NCI-H2227 treated with DMSO at 0.1 percent for 48 hours (cell line): Measurements from ENCODE around the gene CD177.
"Not testable (repeated sequence)": the region's sequence is repeated elsewhere in the genome, so short reads cannot be mapped to it uniquely, and the experiment has no call there.

Source experiments
- DNase-seq: peaks from one replicate; lab custom pipeline; 2025; lab: John Stamatoyannopoulos, UW

CD177 gene

DNA sequence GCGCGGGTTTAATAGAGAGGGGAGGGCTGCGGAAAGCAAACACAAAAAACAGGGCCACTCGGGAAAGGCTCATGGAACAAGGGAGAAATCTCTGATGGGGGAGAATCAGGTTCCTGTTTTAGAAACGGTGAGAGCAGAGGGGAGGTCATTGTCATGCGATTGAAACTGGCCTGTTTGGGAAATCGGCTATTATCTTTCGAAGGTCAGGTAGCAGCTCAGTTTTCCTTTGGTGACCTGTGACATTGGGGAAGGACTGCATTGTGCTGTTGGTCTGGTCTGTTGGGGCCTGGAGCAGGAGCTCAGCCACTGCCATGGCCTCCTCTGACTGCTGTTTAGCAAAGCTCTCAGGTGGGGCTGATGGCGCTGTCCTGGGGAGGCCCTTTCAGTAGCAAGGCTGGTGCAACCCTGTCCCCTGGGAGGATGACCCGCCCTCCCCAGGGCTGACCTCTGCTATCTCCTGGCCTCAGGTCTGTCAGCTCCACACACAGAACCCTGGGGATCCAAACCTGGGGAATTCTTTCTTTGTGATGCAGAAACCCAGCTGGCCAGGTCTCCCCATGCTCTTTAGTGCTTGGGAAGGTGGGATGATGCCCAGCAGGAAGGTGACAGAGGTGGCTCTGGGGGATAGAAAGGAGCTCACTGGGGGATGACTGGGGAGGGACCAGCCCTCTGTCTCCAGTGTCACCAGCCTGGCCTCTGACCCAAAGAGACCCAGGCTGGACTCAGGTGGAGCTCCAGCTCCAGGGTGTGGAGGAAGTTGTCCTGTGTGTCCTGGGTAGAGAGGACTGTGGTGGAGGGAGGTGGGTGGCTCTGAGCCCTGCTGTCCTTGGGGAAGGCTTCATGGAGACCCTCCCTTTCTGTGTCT lies 21.2 kb upstream of the CD177 start:
- DNase-seq, result no peak

DNA sequence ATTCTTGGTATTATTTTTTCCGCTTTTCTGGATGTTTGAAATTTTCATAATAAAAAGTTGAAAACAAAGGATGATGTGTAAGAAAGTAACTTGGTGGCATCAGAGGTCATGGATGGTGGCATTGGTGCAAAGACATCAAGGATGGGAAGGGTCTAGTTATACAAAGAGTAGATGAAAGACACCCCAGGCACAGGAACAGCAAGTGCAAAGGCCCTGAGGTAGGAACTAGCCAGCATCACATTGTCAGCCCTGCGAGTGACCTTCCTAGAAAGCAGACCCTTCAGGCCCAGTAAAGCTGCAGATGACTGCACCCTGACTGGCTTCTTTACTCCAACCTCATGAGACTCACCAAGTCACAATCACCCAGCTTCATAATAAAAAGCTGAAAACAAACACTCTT lies 17.0 kb upstream of the CD177 start:
- not testable (repeated sequence) for DNase-seq

GRCh38 chr19:43337737-43338136 lies 15.7 kb upstream of the CD177 start:
- no peak for DNase-seq

DNA sequence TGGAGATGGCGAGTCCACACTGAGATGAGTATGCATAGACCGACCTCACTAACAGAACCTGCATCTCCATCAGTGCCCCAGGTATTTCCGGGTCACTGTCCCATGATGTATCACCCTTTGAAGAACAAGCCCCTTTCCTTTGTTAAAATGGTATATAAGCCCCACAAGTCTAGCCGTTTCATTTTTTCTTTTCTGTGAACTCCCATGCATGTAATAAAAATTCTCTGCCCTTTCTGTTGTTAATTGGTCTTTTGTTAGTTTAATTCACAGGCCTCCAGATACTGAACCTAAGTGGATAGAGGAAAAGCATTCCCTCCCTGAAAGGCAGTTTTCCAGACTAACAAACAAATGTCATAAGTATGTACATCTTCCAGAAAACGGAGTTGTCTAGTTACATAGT lies 15.0 kb upstream of the CD177 start:
- no peak for DNase-seq

DNA sequence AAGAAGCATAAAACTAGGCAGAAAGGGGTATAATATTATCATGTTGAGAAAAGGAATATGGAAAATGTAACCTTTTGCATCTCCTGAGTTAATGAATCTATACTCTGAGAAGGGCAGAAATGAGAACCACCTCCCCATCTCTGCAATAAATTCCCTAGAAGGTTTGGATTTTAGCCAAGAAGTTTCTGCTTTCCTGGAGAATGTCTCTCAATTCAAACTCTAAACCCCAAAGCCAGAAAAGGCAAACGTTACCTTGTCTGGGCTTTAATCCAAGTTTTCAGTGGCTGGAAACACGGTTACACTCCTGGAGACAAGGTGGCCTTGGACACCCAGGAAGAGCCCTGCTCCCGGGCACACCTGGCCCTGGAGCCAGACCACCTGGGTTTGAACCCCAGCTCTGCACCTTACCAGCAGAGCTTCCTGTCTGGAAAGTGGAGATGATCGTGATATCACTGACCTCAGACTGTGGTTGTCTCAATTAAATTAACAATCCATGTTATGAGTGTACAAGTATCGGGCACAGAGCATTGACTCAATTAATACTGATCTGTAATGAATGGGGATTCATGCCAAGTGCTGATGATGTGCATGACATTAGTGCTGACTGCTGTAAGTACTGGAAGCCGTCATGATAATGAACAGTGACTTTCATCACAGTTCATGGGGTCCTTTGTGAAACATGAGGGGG lies 14.1 kb upstream of the CD177 start:
- not testable (repeated sequence) for DNase-seq

DNA sequence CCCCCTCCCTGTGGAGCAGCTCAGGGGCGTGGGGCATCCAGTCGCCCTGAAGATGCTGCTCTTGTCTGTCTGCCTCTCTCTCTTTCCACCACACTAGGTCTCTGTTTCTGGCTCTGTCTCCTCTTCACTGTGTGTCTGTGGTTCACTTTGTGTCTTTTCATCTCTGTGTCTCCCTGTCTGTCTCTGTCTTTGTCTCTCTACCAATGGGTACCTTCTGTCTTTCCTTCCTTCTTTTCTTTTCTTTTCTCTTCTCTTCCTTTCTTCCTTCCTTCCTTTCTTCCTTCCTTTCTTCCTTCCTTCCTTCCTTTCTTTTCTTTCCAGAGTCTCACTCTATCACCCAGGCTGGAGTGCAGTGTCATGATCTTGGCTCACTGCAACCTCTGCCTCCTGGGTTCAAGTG lies 13.4 kb upstream of the CD177 start:
- DNase-seq, result not testable (repeated sequence)

DNA sequence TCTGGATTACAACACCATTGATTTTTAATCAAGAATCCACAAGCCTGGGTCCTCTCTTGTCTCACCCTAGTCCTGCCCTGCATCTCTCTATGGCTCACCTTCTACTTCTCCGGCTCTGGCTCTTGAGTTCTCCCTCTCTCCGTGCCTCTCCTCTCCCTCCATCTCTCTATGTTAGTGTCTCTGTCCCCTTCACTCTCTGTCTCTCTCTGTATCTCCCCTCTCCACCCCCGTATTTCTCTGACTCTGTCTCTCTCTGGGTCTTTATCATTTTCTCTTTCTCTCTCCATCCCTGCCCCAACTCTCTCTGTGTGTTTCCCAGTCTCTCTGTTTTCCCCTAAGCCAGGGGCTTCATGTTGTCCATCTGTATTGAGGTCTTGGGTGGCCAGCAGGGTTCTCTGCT lies 12.4 kb upstream of the CD177 start:
- DNase-seq, result not testable (repeated sequence)

DNA sequence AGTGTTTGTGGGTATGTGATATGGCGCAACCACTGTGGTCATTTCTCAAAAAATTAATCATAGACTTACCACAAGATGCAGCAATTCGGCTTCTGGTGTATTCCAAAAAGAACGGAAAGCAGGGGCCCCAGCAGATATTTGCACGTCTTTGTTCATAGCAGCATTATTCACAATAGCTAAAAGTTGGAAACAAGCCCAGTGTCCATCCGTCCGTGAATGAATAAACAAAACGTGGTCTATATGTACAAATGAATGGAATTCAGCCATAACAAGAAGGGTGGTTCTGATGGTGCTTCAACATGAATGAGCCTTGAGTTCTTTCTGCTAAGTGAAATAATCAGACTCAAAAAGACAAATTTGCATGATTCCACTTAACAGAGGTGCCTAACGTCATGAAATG lies 11.4 kb upstream of the CD177 start:
- not testable (repeated sequence) for DNase-seq

- not testable (repeated sequence) for DNase-seq
Observed at GRCh38 chr19:43344347-43344925, 9.1 kb upstream of the CD177 start.

GRCh38 chr19:43349813-43350212 lies 3.7 kb upstream of the CD177 start:
- not testable (repeated sequence) for DNase-seq

DNA sequence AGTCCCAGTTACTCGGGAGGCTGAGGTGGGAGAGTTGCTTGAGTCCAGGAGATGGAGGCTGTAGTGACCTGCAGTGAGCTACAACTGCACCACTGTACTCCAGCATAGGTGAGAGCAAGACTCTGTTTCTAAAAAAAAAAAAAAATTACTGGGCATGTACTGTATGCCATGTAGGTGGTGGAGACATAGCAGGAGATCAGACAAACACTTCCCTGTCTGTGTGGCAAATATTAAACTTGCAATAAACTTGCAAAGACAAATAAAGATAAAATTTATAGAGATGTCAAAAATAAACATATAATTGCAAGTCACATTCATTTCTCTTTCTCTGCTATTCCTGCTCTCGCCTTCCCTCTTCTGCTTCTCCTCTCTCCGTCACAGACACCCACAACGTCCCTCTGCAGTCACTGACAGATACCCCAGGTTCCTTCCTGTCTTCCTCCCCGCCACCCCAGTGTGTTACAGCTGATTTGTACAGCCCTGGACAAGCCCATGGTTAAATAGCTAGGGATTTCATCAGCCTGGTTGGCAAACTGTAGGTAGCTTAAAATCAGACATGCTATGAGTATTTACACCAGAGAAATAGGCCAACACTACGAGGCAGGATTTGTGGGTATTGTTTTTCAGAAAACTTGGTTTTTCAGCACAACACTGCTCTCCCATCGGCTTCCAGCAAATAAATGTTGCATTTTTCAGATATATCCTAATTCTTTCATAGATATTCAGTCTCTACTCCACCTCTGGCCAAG lies 1.3 kb upstream of the CD177 start:
- DNase-seq, result no peak

DNA sequence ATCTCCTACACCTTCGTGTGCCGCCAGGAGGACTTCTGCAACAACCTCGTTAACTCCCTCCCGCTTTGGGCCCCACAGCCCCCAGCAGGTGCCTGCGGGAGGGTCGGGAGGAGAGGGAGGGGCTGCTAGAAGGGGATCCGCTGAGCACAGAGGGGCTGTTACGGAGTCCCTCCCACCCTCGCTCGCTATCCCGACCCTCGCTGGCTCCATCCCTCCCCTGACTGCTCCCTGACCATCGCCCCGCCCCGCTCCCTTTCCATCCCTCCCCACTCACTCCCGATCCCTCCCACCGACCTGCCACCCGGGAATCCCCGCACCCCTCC lies 780 bp downstream of the CD177 start:
- no peak for DNase-seq

DNA sequence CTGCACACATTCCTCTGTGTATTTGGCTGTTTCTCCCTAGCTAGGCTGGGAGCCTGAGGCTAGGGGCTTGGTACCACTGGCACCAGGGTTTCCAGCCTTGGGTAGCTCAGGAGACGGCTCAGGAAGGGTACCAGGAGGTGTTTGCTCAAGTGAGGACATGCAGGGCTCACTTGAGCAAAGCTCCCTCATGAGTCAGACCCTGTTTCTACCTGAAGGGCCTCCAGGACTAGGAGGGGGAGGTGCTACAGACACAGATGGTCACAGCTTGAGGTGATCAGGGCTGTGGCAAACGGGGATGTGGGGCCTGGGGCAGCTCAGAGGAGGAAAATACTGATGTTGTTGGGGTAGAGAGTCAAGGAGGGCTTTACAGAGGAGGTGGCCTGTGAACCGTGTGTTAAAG lies 3.3 kb downstream of the CD177 start:
- DNase-seq, result not testable (repeated sequence)

DNA sequence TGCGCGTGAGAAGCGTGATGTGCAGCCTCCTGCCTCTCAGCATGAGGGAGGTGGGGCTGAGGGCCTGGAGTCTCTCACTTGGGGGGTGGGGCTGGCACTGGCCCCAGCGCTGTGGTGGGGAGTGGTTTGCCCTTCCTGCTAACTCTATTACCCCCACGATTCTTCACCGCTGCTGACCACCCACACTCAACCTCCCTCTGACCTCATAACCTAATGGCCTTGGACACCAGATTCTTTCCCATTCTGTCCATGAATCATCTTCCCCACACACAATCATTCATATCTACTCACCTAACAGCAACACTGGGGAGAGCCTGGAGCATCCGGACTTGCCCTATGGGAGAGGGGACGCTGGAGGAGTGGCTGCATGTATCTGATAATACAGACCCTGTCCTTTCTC lies 8.7 kb downstream of the CD177 start:
- DNase-seq, result no peak

- no peak for DNase-seq
Observed at GRCh38 chr19:43362745-43363144, 9.3 kb downstream of the CD177 start.

DNA sequence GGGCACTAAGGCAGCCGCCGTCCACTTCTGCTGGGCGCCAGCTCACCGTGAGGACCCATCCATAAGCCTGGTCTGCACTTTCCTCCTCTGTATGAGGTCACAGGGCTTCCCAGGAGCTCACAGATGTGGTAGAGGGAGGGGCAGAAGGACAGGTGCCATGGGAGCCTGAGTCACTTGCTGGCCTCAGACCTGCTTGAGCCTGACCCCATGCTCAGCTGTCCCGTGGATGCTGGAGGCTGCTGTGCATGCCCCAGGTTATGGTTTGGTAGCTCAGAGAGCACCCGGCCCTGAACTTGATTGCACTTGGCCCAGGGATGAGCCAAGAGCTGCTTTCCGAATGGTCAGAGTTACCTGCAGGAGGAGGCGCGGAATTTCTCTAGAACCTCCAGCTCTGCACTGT lies 12.2 kb downstream of the CD177 start:
- not testable (repeated sequence) for DNase-seq

- DNase-seq, result no peak
Observed at GRCh38 chr19:43367822-43368221, 14.3 kb downstream of the CD177 start.

- DNase-seq, result not testable (repeated sequence)
Observed at GRCh38 chr19:43368897-43369296, 15.4 kb downstream of the CD177 start.

- DNase-seq, result no peak
Observed at GRCh38 chr19:43371909-43372308, 18.4 kb downstream of the CD177 start.

DNA sequence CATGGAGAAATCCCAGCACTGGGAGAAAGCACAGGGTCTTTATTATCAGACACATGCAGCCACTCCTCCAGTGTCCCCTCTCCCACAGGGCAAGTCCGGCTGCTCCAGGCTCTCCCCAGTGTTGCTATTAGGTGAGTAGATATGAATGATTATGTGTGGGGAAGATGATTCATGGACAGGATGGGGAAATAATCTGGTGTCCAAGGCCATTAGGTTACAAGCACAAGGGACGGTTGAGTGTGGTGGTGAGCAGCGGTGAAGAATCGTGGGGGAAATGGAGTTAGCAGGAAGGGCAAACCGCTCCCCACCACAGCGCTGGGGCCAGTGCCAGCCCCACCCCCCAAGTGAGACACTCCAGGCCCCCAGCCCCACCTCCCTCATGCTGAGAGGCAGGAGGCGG lies 19.0 kb downstream of the CD177 start:
- DNase-seq, result no peak

GRCh38 chr19:43377624-43378023 lies 24.1 kb downstream of the CD177 start:
- DNase-seq, result not testable (repeated sequence)

GRCh38 chr19:43380008-43380407 lies 26.5 kb downstream of the CD177 start:
- no peak for DNase-seq
